HepG2 (cell line): ENCODE results near the gene BAHCC1. TPM values are rescaled to one million over a fixed set of nuclear protein-coding genes. Genes with fewer than 3 reads are reported as not detected.

Experiments
- E2F1 ChIP-seq: sonication (generic); formaldehyde crosslinking; IDR thresholded peaks from 2 replicates; pipeline ENCODE4 v1.5.0; 2020; ENCODE audit warnings: missing genetic modification reagents
- ETV5 ChIP-seq: IDR thresholded peaks from 2 replicates; pipeline ENCODE4 v1.6.1; 2018; ENCODE audit warnings: missing biosample characterization, missing genetic modification reagents, inconsistent platforms, borderline replicate concordance
- FOXP1 ChIP-seq, 2 experiments: fragments of 450-650 bp in 1 of 2; IDR thresholded peaks; 2 replicates each; pipeline ENCODE4 v1.6.1; 2017 to 2018; ENCODE audit warnings: antibody characterized with exemption in 1 of 2
- HNF4G ChIP-seq, 2 experiments: sonication (generic) in 1 of 2; formaldehyde crosslinking in 1 of 2; IDR thresholded peaks; 2 replicates each; pipeline versions ENCODE4 v1.4.0 to v1.6.1; 2011 to 2020; ENCODE audit warnings: borderline replicate concordance in 2 of 2, low read depth in 2 of 2, mild to moderate bottlenecking in 2 of 2, low read length in 1 of 2, missing genetic modification reagents in 1 of 2, moderate library complexity in 1 of 2
- MEIS2 ChIP-seq: sonication (generic); formaldehyde crosslinking; IDR thresholded peaks from 2 replicates; pipeline ENCODE4 v1.9.0; 2021; ENCODE audit warnings: mild to moderate bottlenecking, missing genetic modification reagents
- NAIF1 ChIP-seq: sonication (generic); formaldehyde crosslinking; IDR thresholded peaks from 2 replicates; pipeline ENCODE4 v1.5.0; 2020; ENCODE audit warnings: mild to moderate bottlenecking, missing genetic modification reagents, borderline replicate concordance
- NFKB2 ChIP-seq: sonication (generic); formaldehyde crosslinking; IDR thresholded peaks from 2 replicates; pipeline ENCODE4 v1.4.0; 2020; ENCODE audit warnings: missing genetic modification reagents, borderline replicate concordance
- NR2C2 ChIP-seq: sonication (generic); formaldehyde crosslinking; IDR thresholded peaks from 2 replicates; pipeline ENCODE4 v1.4.0; 2020; ENCODE audit warnings: missing genetic modification reagents, mild to moderate bottlenecking, moderate library complexity, borderline replicate concordance
- PRPF4 ChIP-seq: fragments of 200-400 bp; formaldehyde crosslinking; IDR thresholded peaks from 2 replicates; pipeline ENCODE4 v1.6.1; 2016; ENCODE audit warnings: low read length, low read depth; ENCODE audit not compliant: poor library complexity, severe bottlenecking
- RORA ChIP-seq: sonication (generic); formaldehyde crosslinking; IDR thresholded peaks from 2 replicates; pipeline ENCODE4 v1.5.0; 2020; ENCODE audit warnings: mild to moderate bottlenecking, missing genetic modification reagents, moderate library complexity
- ZFAT ChIP-seq: sonication (generic); formaldehyde crosslinking; conservative IDR thresholded peaks from 2 replicates; pipeline ENCODE4 v1.8.1; 2023; ENCODE audit warnings: missing genetic modification reagents, inconsistent platforms
- ZNF18 ChIP-seq: sonication (generic); formaldehyde crosslinking; IDR thresholded peaks from 2 replicates; pipeline ENCODE4 v1.8.0; 2022; ENCODE audit warnings: mild to moderate bottlenecking, missing genetic modification reagents; ENCODE audit not compliant: insufficient replicate concordance
- ZNF230 ChIP-seq: sonication (generic); formaldehyde crosslinking; IDR thresholded peaks from 2 replicates; pipeline ENCODE4 v1.4.0; 2020; ENCODE audit warnings: mild to moderate bottlenecking, missing genetic modification reagents
- ZNF572 ChIP-seq: sonication (generic); formaldehyde crosslinking; IDR thresholded peaks from 2 replicates; pipeline ENCODE4 v1.5.1; 2020; ENCODE audit warnings: mild to moderate bottlenecking, missing genetic modification reagents
- ZNF672 ChIP-seq: sonication (generic); formaldehyde crosslinking; IDR thresholded peaks from 2 replicates; pipeline ENCODE4 v1.8.1; 2022; ENCODE audit warnings: missing genetic modification reagents
- ZNF749 ChIP-seq: sonication (generic); formaldehyde crosslinking; IDR thresholded peaks from 2 replicates; pipeline ENCODE4 v1.8.0; 2022; ENCODE audit warnings: mild to moderate bottlenecking, missing genetic modification reagents, moderate library complexity, borderline replicate concordance
- ZNF883 ChIP-seq: sonication (generic); formaldehyde crosslinking; IDR thresholded peaks from 2 replicates; pipeline ENCODE4 v1.5.1; 2020; ENCODE audit warnings: mild to moderate bottlenecking, missing genetic modification reagents; ENCODE audit errors: not compliant biosample characterization
- polyA plus RNA-seq, 8 experiments: library from polyadenylated mRNA; depleted of rRNA in 3 of 8; stranded (reverse) in 7 of 8; unstranded in 1 of 8; fragments of >200 nt; fragmentation: Illumina TruSeq in 4 of 8; extraction: Trizol in 4 of 8; gene quantifications; 2 replicates each; pipeline versions ENCODE4 v1.2.1 to v1.2.3, GENCODE V29; 2011 to 2016; ENCODE audit warnings: low read depth in 4 of 8, missing spikeins in 1 of 8, mixed read lengths in 1 of 8; ENCODE audit not compliant: insufficient read depth in 1 of 8
- total RNA-seq, 5 experiments: library from RNA; depleted of rRNA; stranded (reverse); fragments of >200 nt; fragmentation: Illumina TruSeq; extraction: Trizol; gene quantifications; 2 replicates each; pipeline ENCODE4 v1.2.3, GENCODE V29; 2016; ENCODE audit warnings: low read depth in 1 of 5
- TF ChIP-seq, protein P1 (sequence below): sonication (generic); formaldehyde crosslinking; IDR thresholded peaks from 2 replicates; pipeline ENCODE4 v1.4.0; 2020; ENCODE audit warnings: mild to moderate bottlenecking, missing genetic modification reagents
- TF ChIP-seq, protein P2 (sequence below): sonication (generic); formaldehyde crosslinking; IDR thresholded peaks from 2 replicates; pipeline ENCODE4 v1.8.1; 2022; ENCODE audit warnings: mild to moderate bottlenecking, missing genetic modification reagents
- TF ChIP-seq, protein P3 (sequence below): sonication (generic); formaldehyde crosslinking; conservative IDR thresholded peaks from 2 replicates; pipeline ENCODE4 v1.4.0; 2020; ENCODE audit warnings: missing genetic modification reagents
- TF ChIP-seq, protein P4 (sequence below): sonication (generic); formaldehyde crosslinking; IDR thresholded peaks from 2 replicates; pipeline ENCODE4 v1.8.1; 2023; ENCODE audit warnings: missing genetic modification reagents, inconsistent platforms, borderline replicate concordance

The BAHCC1 gene
- total and polyA plus RNA-seq, 2 of the 13 experiments (the other 11 are each of a cell fraction or from before 2014, with no cell fraction given) = 1.4 to 1.7 TPM

- TF ChIP-seq, protein P1, sequence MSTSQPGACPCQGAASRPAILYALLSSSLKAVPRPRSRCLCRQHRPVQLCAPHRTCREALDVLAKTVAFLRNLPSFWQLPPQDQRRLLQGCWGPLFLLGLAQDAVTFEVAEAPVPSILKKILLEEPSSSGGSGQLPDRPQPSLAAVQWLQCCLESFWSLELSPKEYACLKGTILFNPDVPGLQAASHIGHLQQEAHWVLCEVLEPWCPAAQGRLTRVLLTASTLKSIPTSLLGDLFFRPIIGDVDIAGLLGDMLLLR (CRISPR knock-in tag) = peak; percentile 39; the same call in 1 of the 2 replicates
- TF ChIP-seq ZNF749 (CRISPR knock-in tag) (no peak), FOXP1 (IDR thresholded peaks at IDR 0.05) (no peak), FOXP1 (CRISPR knock-in tag; IDR thresholded peaks at IDR 0.05) (no peak), ZNF572 (CRISPR knock-in tag) (peak; percentile 86; the same call in 1 of the 2 replicates), ZNF230 (CRISPR knock-in tag) (no peak), ZNF18 (CRISPR knock-in tag) (peak; percentile 40), NR2C2 (CRISPR knock-in tag) (no peak; the same call in 1 of the 2 replicates), ZNF672 (no peak), RORA (CRISPR knock-in tag) (no peak), ZNF883 (CRISPR knock-in tag) (no peak), NFKB2 (CRISPR knock-in tag) (no peak), NAIF1 (CRISPR knock-in tag) (no peak), ZFAT (CRISPR knock-in tag) (no peak), MEIS2 (CRISPR knock-in tag) (no peak; the same call in 1 of the 2 replicates), ETV5 (CRISPR knock-in tag) (peak; percentile 1), PRPF4 (no peak), HNF4G (IDR thresholded peaks at IDR 0.05; ENCODE audit: borderline replicate concordance, low read depth, low read length) (no peak), HNF4G (CRISPR knock-in tag; IDR thresholded peaks at IDR 0.05; ENCODE audit: borderline replicate concordance, low read depth) (no peak), E2F1 (CRISPR knock-in tag) (peak; percentile 48; the same call in 1 of the 2 replicates)
- TF ChIP-seq, protein P2, sequence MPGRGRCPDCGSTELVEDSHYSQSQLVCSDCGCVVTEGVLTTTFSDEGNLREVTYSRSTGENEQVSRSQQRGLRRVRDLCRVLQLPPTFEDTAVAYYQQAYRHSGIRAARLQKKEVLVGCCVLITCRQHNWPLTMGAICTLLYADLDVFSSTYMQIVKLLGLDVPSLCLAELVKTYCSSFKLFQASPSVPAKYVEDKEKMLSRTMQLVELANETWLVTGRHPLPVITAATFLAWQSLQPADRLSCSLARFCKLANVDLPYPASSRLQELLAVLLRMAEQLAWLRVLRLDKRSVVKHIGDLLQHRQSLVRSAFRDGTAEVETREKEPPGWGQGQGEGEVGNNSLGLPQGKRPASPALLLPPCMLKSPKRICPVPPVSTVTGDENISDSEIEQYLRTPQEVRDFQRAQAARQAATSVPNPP (CRISPR knock-in tag) = 0 out of 2 replicates have a peak, but pooled peaks have one; percentile 69
- TF ChIP-seq, protein P3, sequence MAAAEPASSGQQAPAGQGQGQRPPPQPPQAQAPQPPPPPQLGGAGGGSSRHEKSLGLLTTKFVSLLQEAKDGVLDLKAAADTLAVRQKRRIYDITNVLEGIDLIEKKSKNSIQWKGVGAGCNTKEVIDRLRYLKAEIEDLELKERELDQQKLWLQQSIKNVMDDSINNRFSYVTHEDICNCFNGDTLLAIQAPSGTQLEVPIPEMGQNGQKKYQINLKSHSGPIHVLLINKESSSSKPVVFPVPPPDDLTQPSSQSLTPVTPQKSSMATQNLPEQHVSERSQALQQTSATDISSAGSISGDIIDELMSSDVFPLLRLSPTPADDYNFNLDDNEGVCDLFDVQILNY (CRISPR knock-in tag) = no peak
- TF ChIP-seq, protein P4, sequence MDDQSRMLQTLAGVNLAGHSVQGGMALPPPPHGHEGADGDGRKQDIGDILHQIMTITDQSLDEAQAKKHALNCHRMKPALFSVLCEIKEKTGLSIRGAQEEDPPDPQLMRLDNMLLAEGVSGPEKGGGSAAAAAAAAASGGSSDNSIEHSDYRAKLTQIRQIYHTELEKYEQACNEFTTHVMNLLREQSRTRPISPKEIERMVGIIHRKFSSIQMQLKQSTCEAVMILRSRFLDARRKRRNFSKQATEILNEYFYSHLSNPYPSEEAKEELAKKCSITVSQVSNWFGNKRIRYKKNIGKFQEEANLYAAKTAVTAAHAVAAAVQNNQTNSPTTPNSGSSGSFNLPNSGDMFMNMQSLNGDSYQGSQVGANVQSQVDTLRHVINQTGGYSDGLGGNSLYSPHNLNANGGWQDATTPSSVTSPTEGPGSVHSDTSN (CRISPR knock-in tag) = no peak
Observed at GRCh38 chr17:81513753-81514488, 118.7 kb downstream of the BAHCC1 start (continued).
